Left renal cortex interstitium (tissue), 4 donors: ENCODE data around the gene BTBD2. TPM values are rescaled to one million over a fixed set of nuclear protein-coding genes. Genes with fewer than 3 reads are reported as not detected.

Source experiments
- DNase-seq, 4 donors: peaks; one replicate each; pipeline ENCODE4 v3.0.0-alpha.2; 2013; ENCODE audit warnings: low read depth in 4 of 4, low spot score in 2 of 4, missing footprints in 1 of 4
- polyA plus RNA-seq, 4 donors: library from polyadenylated mRNA; unstranded; fragments of 120-200 nt; gene quantifications; one replicate each; pipeline ENCODE4 v1.2.1, GENCODE V29; 2013; ENCODE audit not compliant: insufficient read length in 4 of 4

Gene BTBD2
- polyA plus RNA-seq, 4 donors = 75.3 to 134 (median 112) TPM

GRCh38 chr19:1968279-1969175, 47.0 kb downstream of the BTBD2 start:
- no peak for DNase-seq

GRCh38 chr19:1967087-1967608, 48.4 kb downstream of the BTBD2 start:
- no peak for DNase-seq

DNA sequence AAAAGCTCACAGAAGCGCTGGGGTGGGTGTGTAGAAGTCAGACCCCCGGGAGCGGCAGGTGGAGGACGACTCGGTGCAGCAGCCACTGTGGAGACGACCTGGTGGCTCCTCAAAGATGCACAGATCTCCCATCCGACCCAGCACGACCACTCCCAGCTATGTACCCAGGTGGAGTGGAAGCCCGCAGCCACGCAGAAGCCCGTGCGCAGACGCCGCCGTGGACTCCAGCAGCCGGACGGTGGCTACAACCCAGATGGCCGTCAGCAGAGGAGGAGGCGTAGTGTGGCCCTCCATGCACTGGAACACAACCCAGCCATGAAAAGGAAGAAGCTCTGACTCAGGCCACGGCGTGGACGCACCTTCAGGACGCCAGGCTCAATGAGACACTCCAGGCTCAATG, 52.8 kb downstream of the BTBD2 start:
- DNase-seq = no peak

GRCh38 chr19:1961000-1961883, 54.3 kb downstream of the BTBD2 start:
- peak in 1 of 4 donors; percentile 24 for DNase-seq

DNA sequence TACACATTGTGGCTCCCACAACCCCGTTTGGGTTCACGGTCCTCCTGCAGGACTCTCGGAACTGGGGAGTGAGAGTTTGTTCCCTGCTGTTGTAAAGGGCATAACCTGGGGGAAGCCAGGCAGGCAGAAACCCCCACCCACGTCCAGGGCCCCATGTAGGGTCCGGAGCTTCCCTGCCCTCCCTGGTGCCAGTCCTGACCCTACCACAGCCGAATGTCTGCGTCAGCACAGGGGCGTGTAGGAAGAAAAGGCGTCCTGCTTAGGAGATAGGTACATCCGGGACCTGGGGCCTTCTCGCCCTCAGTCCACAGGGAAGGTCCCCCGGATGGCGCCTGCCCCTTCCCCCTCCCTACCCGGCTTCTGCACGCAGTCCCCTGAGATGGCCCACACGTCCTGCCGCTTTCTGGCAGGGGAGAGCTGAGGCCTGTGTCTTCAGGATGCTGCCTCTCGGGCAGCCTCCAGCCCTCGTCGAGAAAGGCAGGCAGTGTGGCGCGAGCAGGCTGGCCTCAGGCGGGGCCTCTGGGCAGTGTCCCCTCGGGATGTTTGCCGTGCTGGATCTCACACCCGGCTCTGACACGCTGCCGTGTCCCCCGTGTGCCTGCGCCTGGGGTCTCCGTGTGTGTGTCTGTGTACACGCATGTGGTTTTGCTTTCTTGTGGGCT, 55.5 kb downstream of the BTBD2 start:
- no peak for DNase-seq

DNA sequence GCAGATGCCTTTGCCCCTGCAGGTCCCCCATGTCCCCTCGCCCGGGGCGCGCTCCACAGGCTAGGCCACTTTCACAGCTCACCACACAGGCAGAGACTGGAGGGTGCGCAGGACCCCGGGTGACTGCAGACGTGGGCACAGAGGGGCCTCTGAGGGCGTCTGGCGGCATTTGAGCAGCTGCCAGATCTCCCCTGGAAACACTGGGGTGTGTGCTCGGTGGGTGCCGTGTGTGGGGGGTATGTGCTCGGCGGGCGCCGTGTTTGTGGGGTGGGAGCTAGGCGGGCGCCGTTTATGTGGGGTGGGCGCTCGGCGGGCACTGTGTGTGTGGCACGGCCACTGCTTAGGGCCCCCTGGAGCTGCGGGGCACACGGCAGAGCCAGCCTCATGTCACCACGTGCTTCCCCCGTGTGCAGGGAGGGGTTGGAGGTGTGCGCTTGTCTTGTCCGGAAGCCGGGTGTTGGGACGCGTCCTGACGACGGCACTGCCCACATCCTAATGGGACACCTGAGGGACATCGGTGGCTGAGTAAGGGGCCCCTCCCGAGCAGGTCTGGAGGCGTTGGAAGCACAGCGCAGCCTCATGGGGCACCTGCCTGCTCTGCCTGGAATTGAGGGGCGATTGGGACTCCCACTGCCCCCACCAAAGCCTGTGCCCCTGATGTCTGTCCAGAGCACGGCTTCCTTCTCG, 57.8 kb downstream of the BTBD2 start:
- DNase-seq = no peak

DNA sequence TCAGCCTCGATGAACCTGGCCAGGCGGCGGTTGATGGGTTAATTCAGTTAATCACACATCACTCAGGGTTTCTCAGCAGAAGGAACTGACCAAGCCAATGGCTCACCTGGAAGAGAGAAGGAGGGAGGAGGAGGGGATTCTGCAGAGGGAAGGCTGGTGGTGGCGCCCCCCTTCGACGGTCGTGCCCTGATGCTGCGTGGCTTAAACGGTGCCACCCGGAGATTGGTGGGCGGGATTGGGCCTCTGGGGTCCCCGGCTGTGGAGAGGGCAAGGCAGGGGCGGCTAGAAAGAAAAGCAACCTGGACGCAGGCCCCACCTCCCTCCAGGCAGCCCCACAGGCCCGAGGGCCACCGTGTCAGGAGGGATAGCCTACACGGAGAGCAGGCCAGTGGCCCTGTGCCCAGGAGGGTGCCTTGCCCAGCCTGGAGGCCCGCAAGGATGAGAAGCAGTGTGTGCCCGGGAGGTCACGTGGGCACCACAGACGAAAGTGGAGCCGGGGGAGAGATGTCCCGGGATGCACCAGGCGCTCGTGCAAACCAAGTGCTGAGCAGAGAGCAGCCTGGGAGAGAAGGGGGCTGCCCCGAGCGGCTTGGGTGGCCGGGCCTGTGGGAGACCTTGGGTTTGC, 58.5 kb downstream of the BTBD2 start:
- DNase-seq = no peak

- no peak for DNase-seq
Observed at GRCh38 chr19:1956122-1956494, 59.4 kb downstream of the BTBD2 start.

- no peak for DNase-seq
Observed at GRCh38 chr19:1955171-1956121, 60.1 kb downstream of the BTBD2 start.

DNA sequence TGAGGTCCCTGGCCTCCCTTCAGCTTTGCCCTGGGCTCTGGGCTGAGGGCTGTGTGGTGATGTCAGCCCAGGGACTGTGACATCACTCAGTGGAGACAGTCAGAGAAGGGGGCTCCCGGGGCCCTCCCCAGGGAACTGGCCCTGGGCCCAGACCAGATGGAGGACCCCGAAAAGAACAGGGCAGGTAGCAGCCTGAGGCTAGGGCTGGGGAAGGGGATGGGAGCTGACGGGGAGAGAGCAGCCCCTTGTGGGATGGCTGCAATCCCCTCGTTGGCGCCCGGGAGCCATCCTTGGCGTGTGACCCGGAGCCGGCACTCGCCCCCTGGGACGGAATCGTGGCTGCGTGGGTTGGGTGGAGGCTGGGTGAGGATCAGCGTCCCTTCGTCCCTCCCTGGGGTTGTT, 61.0 kb downstream of the BTBD2 start:
- no peak for DNase-seq

GRCh38 chr19:1953441-1954094, 61.9 kb downstream of the BTBD2 start:
- DNase-seq = no peak

DNA sequence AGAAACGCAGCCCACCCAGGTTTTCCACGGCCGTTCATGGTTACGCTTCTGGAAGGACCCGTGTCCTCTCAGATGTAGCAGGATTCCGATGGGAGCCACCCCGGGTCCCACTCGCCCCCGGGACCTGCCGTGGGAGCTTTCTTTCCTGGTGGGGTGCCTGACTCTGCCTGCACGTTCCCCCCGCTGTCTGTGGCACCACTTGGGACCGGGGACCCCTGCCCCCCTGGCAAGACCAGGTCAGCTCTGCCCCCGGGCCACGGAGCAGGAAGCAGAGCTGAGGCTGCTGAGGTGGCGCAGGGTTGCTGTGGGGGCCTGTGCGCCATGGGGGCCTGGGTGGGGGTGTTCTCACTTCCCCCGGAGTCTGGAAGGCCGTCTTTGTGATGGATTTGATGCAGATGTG, 62.5 kb downstream of the BTBD2 start:
- DNase-seq = no peak

GRCh38 chr19:1952635-1953034, 62.9 kb downstream of the BTBD2 start:
- no peak for DNase-seq

- DNase-seq = no peak
Observed at GRCh38 chr19:1950640-1951039, 64.9 kb downstream of the BTBD2 start.

DNA sequence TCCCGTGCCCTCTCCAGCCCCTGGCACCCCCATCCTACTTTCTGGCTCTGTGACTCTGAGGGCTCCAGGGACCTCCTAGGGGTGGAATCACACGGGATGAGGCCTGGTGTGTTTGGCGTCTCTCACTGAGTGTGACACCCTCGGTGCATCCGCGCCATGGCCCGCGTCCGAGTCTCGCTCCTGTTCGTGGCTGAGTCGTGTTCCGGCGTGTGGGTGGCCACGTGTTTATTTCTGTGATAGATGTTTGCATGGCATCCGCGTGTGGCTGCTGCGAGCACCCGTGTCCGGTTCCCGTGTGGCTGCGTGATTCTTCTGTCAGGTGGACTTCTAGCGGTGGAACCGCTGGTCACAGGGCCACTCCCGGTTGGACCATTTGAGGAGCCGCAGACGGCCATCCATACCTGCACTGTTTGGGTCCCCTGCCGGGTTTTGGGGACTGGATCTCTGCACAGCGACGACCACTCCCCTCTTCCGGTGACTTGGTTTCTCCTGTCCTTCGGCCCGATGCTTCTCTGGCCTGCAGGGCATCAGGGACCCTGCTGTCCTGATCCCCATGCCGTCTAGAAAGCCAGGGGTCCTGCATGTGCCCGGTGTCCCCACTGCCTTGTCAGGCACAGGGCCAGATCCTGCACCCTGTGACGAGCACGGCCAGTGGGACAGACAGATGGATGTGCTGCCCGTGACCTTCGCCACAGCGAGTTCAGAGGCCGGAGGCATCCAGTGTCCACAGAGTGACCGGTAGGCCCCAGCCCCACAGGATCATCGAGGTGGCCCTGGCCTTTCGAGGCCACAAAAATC, 66.0 kb downstream of the BTBD2 start:
- no peak for DNase-seq

- DNase-seq = no peak
Observed at GRCh38 chr19:1947651-1948209, 67.8 kb downstream of the BTBD2 start.

DNA sequence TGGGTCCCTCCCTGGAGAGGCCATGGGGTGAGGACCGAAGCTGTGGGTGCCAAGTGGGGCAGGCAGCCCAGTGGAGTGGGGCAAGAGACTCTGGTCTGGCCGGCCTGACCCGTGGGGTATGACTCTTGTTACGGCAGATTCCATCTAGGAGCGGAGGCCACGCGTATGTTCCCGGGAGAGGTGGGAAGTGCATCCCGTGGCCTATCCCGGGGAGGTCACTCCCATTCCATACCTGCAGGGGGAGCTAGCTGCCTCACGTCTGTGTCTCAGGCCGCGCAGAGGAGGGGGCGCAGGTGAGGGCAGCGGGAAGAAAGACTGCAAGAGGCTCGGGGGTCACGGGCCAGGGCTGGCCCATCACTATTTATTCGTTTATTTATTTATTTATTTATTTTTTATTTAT, 69.6 kb downstream of the BTBD2 start:
- no peak for DNase-seq
